NCI-H146 (cell line): ENCODE measurements around the gene RETREG3.
"Not testable (repeated sequence)": the region's sequence is repeated elsewhere in the genome, so short reads cannot be mapped to it uniquely, and the experiment has no call there.

Experiments used
- DNase-seq: peaks from one replicate; lab custom pipeline; 2025; lab: John Stamatoyannopoulos, UW

Gene RETREG3

DNA sequence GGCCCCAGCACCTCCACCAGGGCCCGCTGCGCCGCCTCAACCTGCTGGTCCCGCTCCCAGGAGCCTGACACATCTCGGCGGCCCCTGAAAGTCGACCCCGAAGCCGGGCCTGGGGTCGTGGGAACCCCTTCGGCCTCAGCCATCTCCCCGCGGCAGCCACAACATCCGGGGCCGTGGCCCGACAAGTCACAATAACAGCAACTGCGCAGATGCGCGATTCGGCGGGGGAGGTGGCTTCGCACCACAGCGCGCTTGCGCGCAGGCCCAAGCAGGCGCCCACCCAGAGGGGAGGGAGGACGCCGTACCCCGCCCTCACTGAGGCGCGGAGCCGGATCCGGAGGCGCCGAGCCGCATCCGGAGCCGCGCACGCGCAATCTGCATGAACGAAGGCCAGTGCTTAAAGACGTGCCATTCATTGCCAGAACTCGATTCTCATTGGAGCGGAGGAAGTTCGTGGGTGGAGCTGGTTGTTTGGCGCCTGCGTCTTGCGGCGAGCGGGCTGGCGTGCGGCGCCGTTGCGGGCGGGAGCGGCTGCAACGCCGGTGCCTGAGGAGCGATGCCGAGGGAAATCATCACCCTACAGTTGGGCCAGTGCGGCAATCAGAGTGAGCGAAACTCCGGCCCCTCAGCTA lies at the start of gene RETREG3, which contains the start of gene TUBG1:
Gene RETREG3 (minus strand): TSS at position 193 of the 632 bp plus-strand sequence. CDS start 50 bp downstream, at position 143.
Gene TUBG1 (plus strand): TSS at position 502 of the 632 bp plus-strand sequence. CDS start 55 bp downstream, at position 557.
- DNase-seq = peak; percentile 99

GRCh38 chr17:42657824-42658588 lies 48.8 kb upstream of the RETREG3 start:
- DNase-seq = no peak

DNA sequence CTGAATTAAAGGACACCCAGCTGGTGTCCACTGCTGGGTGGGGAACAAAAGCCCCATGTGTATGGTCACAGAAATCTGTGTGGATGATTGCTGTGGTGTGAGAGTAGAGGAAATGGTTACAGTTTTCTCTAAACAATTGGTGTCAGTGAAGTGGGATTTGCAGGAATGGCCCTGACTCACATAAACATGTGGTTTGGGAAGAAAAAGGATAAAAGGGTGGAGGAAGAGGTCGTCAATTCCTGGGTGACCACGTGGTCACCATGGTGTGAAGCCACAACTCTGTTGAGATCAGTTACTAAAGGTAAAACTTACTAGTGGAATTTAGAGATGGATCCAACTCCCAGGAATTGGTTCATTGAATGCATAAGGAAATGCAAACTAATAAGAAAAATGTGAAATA lies 46.4 kb upstream of the RETREG3 start:
- no peak for DNase-seq

GRCh38 chr17:42653179-42654124 lies 44.3 kb upstream of the RETREG3 start:
- DNase-seq = peak; percentile 57

- no peak for DNase-seq
Observed at GRCh38 chr17:42651392-42651791, 42.2 kb upstream of the RETREG3 start.

DNA sequence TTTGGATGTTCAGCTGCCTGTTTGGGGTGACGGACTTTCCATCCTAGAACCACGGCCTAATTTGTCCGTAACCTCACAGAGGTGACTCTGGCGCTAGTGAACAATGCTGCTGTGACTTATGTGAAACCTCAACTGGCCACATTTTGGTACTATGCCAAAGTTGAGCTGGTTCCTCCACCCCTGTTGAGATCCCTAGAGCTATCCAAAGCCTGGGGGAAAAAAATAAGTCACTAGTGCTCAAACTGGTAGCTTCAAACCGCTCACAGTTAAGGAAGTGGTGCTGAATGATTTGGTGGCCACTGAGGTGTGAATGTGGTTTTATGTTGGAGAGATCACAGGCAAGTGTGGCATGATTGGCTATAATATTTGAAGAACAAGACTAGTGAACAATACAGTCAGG lies 38.6 kb upstream of the RETREG3 start:
- DNase-seq = no peak

GRCh38 chr17:42642336-42642735 lies 33.2 kb upstream of the RETREG3 start:
- peak; percentile 53 for DNase-seq

DNA sequence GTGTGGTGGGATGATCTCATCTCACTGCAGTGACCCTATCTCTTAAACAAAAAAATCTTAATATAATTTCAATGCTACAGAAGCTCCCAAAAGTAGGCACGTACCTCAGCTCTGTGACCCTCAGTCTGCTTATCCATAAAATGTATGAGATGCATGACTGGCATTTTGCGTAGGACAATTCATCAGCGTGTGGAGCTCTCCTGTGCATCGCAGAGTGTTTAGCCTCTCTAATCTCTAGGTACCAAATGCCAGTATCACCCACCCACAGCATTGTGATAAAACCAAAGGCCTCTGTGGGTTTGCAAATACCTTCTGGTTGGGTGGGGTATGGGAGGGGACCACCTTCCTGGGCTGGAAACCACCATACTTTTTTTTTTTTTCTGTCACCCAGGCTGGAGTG lies 30.9 kb upstream of the RETREG3 start:
- DNase-seq = no peak

DNA sequence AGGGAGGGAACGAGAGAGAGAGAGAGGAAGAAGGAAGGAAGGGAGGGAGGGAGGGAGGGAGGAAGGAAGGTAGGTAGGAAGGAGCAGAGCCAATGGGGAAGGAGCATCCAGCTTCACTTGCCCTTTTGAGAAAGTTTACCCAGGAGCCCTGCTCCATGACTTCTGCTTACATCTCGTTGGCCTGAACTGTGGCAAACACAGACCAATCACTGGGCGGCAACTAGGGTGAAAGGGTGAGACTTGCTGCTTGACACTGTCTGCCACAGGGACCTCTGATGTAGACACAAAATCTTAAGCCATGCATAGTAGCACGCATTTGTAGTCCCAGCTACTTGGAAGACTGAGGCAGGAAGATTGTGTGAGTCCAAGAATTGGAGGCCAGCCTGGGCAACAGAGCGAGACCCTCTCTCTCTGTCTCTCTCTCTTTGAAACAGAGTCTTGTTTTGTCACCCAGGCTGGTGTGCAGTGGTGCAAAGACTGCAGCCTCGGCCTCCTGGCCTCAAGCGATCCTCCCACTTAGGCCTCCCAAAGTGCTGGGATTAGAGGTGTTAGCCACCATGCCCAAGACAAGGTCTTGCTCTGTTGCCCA lies 30.4 kb upstream of the RETREG3 start:
- DNase-seq = no peak

DNA sequence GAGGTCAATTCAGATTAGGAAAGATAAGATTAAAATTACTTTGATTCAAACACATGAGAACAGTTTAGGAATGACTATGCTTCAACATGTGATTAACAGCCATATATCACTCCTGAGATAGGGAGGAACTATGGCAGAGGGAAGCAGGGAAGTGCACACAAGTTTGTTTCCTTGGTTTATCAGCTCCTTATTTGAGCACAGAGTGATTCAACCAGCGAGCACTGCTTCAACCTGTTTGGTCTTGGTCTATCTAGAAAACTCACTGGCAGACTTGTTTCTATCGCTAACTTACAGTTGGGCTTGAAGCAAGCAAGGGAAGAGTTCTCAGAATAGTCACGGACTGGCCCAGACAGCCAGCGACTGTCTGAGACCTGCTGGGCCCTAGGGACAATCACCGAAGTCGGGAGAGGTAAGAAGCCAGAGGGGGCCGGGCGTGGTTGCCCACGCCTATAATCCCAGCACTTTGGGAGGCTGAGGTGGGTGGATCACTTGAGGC lies 23.8 kb upstream of the RETREG3 start:
- no peak for DNase-seq

DNA sequence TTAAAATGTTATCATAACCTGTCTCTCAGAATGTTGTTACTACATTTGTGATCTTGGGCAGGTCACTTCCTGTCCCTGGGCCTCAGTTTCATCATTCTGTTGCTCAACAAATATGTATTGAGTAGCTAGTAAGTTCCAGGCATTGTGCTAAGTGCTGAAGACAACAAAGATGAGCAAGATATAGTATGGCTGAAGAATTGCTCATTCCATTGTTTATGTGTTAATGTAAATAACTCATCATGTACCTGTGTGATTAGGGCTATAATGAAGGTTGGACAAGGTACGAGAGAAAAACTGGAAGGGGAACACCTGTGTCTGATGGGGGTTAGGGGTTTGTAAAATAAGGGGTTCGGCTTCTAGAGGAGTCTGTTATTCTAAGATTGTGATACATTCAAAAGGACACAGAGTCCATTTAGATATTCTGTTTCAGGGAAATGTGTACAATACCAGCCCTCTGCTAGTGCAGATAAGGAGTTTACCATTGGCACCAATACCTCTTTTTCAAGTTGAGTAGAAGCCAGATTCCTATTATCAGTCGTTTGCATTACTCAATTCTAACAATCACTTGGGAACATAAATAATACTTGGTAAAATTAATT lies 20.3 kb upstream of the RETREG3 start:
- DNase-seq = no peak

GRCh38 chr17:42627032-42627764 lies 18.0 kb upstream of the RETREG3 start:
- DNase-seq = peak; percentile 4

DNA sequence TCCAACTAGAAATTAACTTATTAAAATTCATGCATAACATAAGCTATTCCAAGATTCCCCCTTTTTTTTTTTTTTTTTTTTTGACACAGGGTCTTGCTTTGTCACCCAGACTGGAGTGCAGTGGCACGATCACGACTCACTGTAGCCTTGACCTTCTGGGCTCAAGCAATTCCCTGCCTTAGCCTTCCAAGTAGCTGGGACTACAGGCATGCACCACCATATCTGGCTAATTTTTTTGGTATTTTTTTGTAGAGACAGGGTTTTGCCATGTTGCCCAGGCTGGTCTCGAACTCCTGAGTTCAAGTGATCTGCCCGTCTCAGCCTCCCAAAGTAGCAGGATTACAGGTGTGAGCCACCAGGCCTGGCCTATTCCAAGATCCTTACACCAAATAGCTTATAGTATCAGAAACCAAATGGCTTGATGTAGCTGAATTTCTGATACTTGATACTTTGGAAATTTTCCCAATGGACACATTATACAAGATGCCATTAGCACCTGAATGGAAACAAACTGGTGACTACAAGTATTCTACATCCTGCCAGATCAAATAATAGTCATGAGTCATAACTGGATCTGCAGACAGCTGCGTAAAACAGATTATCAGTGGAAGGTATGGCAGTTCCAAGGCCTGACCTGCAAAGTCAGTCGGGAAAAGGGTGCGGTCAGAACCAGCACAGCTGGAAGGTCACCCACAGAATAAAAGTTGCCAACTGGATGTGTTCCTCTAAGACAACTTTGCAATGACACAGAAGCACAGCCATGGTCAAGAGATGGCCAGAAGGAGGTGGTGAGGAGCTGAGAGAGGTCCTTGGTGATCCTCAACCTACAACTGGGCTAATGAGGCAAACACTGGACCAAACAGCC lies 14.8 kb upstream of the RETREG3 start:
- DNase-seq = peak; percentile 34

DNA sequence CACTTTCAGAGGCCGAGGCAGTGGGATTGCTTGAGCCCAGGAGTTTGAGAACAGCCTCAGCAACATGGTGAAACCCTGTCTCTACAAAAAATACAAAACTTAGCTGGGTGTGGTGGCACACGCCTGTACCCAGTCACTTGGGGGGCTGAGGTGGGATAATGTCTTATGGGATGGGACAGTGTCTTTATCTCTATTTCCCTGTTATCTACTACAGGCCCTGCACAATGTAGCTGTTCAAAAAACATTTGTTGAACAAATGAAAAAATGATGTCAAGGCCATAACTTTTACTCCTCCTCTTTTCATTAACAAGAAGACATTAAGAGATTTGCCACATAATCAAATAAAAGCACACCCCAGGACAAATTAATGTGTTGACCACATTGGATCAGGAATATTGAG lies 14.1 kb upstream of the RETREG3 start:
- DNase-seq = no peak

DNA sequence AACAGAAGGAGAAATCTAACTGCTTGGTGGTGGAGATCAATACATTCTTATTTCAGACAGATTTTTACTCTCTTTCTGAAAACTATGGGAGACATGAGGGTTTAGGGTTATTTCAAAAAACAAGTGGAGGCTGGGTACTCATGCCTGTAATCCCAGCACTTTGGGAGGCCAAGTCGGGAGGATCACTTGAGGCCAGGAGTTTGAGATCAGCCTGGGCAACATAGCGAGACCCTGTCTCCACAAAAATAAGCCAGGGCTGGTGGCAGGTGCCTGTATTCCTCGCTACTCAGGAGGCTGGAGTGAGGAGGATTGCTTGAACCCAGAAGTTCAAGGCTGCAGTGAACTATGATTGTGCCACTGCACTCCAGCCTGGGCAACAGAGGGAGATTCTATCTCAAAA lies 12.8 kb upstream of the RETREG3 start:
- DNase-seq = not testable (repeated sequence)

DNA sequence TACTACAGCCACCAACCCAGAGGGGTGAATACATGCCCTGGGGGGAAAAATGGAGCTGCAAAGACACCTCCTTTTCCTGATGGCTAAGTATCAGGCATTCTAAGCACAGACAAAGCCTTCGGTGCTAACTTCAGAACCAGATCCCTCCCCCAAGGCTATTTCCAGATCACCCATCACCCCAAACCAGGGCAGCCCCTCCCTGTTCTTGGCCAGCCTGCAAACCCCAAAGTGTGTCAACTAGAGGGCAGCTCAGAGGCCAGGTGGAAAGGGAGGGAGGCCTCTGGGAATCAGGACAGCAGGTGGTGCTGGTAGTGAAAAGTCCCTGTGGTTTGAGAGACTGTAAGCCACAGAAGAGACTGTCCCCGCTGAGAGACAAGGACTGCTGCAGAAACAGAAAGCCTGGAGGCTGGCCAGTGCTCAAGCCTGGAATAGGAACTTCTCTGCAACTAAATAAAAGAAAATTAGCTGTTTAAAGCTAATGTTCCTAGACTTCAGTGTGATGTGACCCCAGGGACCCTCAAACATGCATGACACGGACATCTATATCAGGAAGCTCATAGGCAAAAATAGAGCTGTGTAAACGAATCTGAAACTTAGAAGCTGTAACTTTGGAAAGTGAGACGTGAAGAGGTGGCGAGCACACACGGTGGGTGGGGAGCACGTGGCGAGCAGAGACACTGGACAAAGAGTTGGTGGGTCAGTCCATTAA lies 9.4 kb upstream of the RETREG3 start:
- peak; percentile 41 for DNase-seq

- no peak for DNase-seq
Observed at GRCh38 chr17:42617956-42618431, 8.8 kb upstream of the RETREG3 start.

DNA sequence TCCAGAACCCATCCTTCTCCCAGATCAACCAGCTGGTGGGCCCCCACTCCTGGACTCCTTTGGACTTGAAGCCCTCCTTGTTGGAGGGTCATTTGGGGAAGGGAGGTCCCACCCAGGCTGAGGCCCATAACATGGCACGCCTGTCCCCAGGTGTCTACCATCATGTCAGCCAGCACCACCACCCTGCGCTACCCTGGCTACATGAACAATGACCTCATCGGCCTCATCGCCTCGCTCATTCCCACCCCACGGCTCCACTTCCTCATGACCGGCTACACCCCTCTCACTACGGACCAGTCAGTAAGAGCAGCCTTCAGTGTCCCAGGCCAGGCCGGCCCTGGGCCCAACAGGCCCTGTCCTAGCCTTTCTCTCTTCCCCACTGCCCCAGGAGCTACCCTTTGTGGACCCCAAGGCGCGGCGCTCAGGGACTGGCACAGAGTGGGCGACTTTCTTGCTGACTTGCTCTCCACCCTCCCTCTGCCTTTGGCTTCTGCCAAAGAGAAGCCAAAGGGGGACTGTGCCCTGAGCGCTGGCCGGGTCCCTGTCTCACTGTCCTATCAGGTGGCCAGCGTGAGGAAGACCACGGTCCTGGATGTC lies 4.6 kb upstream of the RETREG3 start:
- DNase-seq = no peak
